DND-41 (cell line): ENCODE data around the gene SLC4A7.

Source experiments
- EZH2 ChIP-seq: IDR thresholded peaks from 3 replicates; pipeline ENCODE4 v1.6.1; 2012; ENCODE audit warnings: borderline replicate concordance, low read depth, mild to moderate bottlenecking, moderate library complexity, low read length, inconsistent platforms; ENCODE audit not compliant: severe bottlenecking
- TF ChIP-seq, protein P1 (sequence below): IDR thresholded peaks from 2 replicates; pipeline ENCODE4 v1.5.1; 2012; ENCODE audit warnings: borderline replicate concordance, low read length, moderate library complexity, mild to moderate bottlenecking; ENCODE audit not compliant: poor library complexity, severe bottlenecking; ENCODE audit errors: extremely low read depth

DNA sequence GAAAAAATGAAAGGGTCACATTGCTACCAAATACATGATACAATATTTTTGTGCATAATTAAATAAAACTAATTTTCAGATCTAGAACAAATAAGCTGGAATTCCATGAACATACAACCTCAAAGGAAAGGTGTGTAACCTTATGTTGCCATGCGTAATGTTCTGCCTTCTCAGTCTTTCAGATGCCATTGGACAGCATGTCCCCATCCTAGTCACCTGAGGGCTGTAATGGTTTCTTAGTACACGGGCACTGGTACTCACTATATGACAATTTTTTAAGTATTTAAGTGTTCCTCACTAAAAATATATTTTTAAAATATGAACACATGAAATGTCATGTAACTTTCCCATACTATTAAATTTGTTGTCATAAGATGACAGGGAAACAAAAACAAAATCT, 139.1 kb downstream of the SLC4A7 start:
- TF ChIP-seq, protein P1, sequence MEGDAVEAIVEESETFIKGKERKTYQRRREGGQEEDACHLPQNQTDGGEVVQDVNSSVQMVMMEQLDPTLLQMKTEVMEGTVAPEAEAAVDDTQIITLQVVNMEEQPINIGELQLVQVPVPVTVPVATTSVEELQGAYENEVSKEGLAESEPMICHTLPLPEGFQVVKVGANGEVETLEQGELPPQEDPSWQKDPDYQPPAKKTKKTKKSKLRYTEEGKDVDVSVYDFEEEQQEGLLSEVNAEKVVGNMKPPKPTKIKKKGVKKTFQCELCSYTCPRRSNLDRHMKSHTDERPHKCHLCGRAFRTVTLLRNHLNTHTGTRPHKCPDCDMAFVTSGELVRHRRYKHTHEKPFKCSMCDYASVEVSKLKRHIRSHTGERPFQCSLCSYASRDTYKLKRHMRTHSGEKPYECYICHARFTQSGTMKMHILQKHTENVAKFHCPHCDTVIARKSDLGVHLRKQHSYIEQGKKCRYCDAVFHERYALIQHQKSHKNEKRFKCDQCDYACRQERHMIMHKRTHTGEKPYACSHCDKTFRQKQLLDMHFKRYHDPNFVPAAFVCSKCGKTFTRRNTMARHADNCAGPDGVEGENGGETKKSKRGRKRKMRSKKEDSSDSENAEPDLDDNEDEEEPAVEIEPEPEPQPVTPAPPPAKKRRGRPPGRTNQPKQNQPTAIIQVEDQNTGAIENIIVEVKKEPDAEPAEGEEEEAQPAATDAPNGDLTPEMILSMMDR: no peak
- TF ChIP-seq EZH2: no peak
